Right atrium auricular region (tissue), 2 donors: ENCODE measurements around the gene RITA1. TPM values are rescaled to one million over a fixed set of nuclear protein-coding genes. Genes with fewer than 3 reads are reported as not detected.

Source experiments
- DNase-seq: peaks from one replicate; pipeline ENCODE4 v3.0.0-alpha.2; 2019; ENCODE audit warnings: low spot score
- H3K27ac ChIP-seq, 2 donors: fragments of 200-600 bp; sonication (generic); 1 replicate in 1 of 2; 2 replicates in 1 of 2; pipeline ENCODE4 v1.5.1; 2016 to 2019
- H3K27me3 ChIP-seq, 2 donors: fragments of 200-600 bp; sonication (generic); one replicate each; pipeline versions ENCODE4 v1.5.1 to v1.6.0; 2017 to 2019
- H3K36me3 ChIP-seq: fragments of 200-600 bp; sonication (generic); one replicate; pipeline ENCODE4 v1.5.1; 2016
- H3K4me1 ChIP-seq, 2 donors: fragments of 200-600 bp; sonication (generic); one replicate each; pipeline versions ENCODE4 v1.5.1 to v1.6.0; 2017 to 2019
- H3K4me3 ChIP-seq, 2 donors: fragments of 200-600 bp; sonication (generic); 1 replicate in 1 of 2; 2 replicates in 1 of 2; pipeline ENCODE4 v1.5.1; 2017 to 2019; ENCODE audit warnings: mild to moderate bottlenecking in 1 of 2, moderate library complexity in 1 of 2
- H3K9me3 ChIP-seq, 2 donors: fragments of 200-600 bp; sonication (generic); one replicate each; pipeline ENCODE4 v1.5.1; 2019
- CTCF ChIP-seq, 2 donors: fragments of 200-600 bp; sonication (generic); IDR thresholded peaks; one replicate each; pipeline ENCODE4 v1.5.1; 2019; ENCODE audit warnings: antibody characterized with exemption in 2 of 2
- total RNA-seq, 2 donors: library from RNA; depleted of rRNA; stranded (reverse); fragments of >200 nt; gene quantifications; one replicate each; pipeline ENCODE4 v1.1.0, GENCODE V29; 2016

The RITA1 gene
- total RNA-seq, result 10 to 100 TPM; 18.2 to 25.4 TPM

- Histone ChIP-seq H3K9me3 (no peaks in the 10 kb centered on the region), H3K4me3 (peak within 1 kb of the TSS; percentile 98 to 100), H3K4me1 (peaks cover 0 to 27% of the 10 kb centered on the region in 2 donors), H3K27me3 (no peaks in the 10 kb centered on the region), H3K36me3 (peaks cover 4% of the 10 kb centered on the region), H3K27ac (peak within 1 kb of the TSS; percentile 91 to 98)
- no peak for TF ChIP-seq CTCF (IDR thresholded peaks at IDR 0.05)
- peak; percentile 81 for DNase-seq
Measured at GRCh38 chr12:113185180-113186032, at the start of gene RITA1, which contains the start of gene DDX54. Gene RITA1 (plus strand): TSS chr12:113185721. CDS start chr12:113186747, 1,026 bp downstream. Gene DDX54 (minus strand): TSS chr12:113185478. CDS start chr12:113185451, 27 bp downstream.

GRCh38 chr12:113136128-113136989 is 49.2 kb upstream of the RITA1 start:
- Histone ChIP-seq H3K27ac (no peak overlapping the region), H3K9me3 (no peaks in the 10 kb centered on the region), H3K36me3 (no peaks in the 10 kb centered on the region), H3K4me1 (peaks cover 0 to 11% of the 10 kb centered on the region in 2 donors), H3K27me3 (no peaks in the 10 kb centered on the region), H3K4me3 (no peak overlapping the region)
- DNase-seq, result no peak
- TF ChIP-seq CTCF (IDR thresholded peaks at IDR 0.05), result no peak

GRCh38 chr12:113136990-113137511 is 48.5 kb upstream of the RITA1 start:
- H3K4me1 ChIP-seq, result peaks cover 0 to 11% of the 10 kb centered on the region in 2 donors
- H3K36me3 ChIP-seq, result no peaks in the 10 kb centered on the region
- no peak overlapping the region for H3K4me3 ChIP-seq
- no peak for TF ChIP-seq CTCF (IDR thresholded peaks at IDR 0.05)
- no peaks in the 10 kb centered on the region for H3K27me3 ChIP-seq
- H3K27ac ChIP-seq, result no peak overlapping the region
- no peaks in the 10 kb centered on the region for H3K9me3 ChIP-seq
- no peak for DNase-seq

GRCh38 chr12:113137861-113138783 is 47.4 kb upstream of the RITA1 start:
- Histone ChIP-seq H3K9me3 (no peaks in the 10 kb centered on the region), H3K4me3 (no peak overlapping the region), H3K4me1 (peaks cover 0 to 11% of the 10 kb centered on the region in 2 donors), H3K27ac (no peak overlapping the region), H3K36me3 (no peaks in the 10 kb centered on the region), H3K27me3 (no peaks in the 10 kb centered on the region)
- TF ChIP-seq CTCF (IDR thresholded peaks at IDR 0.05), result no peak
- no peak for DNase-seq

- no peaks in the 10 kb centered on the region for H3K27me3 ChIP-seq
- DNase-seq, result no peak
- no peak for TF ChIP-seq CTCF (IDR thresholded peaks at IDR 0.05)
- no peak overlapping the region for H3K4me3 ChIP-seq
- no peaks in the 10 kb centered on the region for H3K36me3 ChIP-seq
- no peaks in the 10 kb centered on the region for H3K9me3 ChIP-seq
- peaks cover 0 to 11% of the 10 kb centered on the region in 2 donors for H3K4me1 ChIP-seq
- no peak overlapping the region for H3K27ac ChIP-seq
Measured at GRCh38 chr12:113138826-113139225, 46.7 kb upstream of the RITA1 start.
